HG03460 (cell line): ENCODE measurements around the gene KATNBL1.
A peak's percentile ranks its signal among the peaks of the same experiment; 100 is the strongest.

Experiments used
- ATAC-seq: cut with Tn5 transposase; IDR thresholded peaks from one replicate; pipeline ENCODE4 v1.9.1; 2021; ENCODE audit not compliant: unreplicated experiment

Gene KATNBL1

GRCh38 chr15:34209421-34210282 is at the start of gene KATNBL1:
Gene KATNBL1 (minus strand): TSS chr15:34210096. CDS start chr15:34163676, 46,420 bp downstream.
- peak; percentile 94 for ATAC-seq

GRCh38 chr15:34259566-34259965 is 49.7 kb upstream of the KATNBL1 start:
- no peak for ATAC-seq

GRCh38 chr15:34258151-34258550 is 48.3 kb upstream of the KATNBL1 start:
- ATAC-seq, result no peak

- no peak for ATAC-seq
Measured at GRCh38 chr15:34252545-34252944, 42.6 kb upstream of the KATNBL1 start.

GRCh38 chr15:34248190-34248589 is 38.3 kb upstream of the KATNBL1 start:
- no peak for ATAC-seq

GRCh38 chr15:34246276-34246976 is 36.5 kb upstream of the KATNBL1 start:
- ATAC-seq, result no peak

GRCh38 chr15:34243226-34243625 is 33.3 kb upstream of the KATNBL1 start:
- ATAC-seq, result no peak

- no peak for ATAC-seq
Measured at GRCh38 chr15:34242331-34242710, 32.4 kb upstream of the KATNBL1 start.

- peak; percentile 59 for ATAC-seq
Measured at GRCh38 chr15:34241376-34242330, 31.8 kb upstream of the KATNBL1 start.

- no peak for ATAC-seq
Measured at GRCh38 chr15:34240537-34240936, 30.6 kb upstream of the KATNBL1 start.

- ATAC-seq, result no peak
Measured at GRCh38 chr15:34239151-34239808, 29.4 kb upstream of the KATNBL1 start.

- no peak for ATAC-seq
Measured at GRCh38 chr15:34233614-34234013, 23.7 kb upstream of the KATNBL1 start.

GRCh38 chr15:34223904-34224596 is 14.2 kb upstream of the KATNBL1 start:
- ATAC-seq, result no peak

GRCh38 chr15:34217587-34218225 is 7.8 kb upstream of the KATNBL1 start:
- no peak for ATAC-seq

- ATAC-seq, result no peak
Measured at GRCh38 chr15:34216527-34217270, 6.8 kb upstream of the KATNBL1 start.

- no peak for ATAC-seq
Measured at GRCh38 chr15:34214135-34214534, 4.2 kb upstream of the KATNBL1 start.

GRCh38 chr15:34213690-34214089 is 3.8 kb upstream of the KATNBL1 start:
- ATAC-seq, result no peak

- ATAC-seq, result no peak
Measured at GRCh38 chr15:34206011-34206410, 3.9 kb downstream of the KATNBL1 start.

GRCh38 chr15:34203936-34204335 is 6.0 kb downstream of the KATNBL1 start:
- no peak for ATAC-seq
